ENCODE data around the gene SERPINF2.

- no peak for TF ChIP-seq CTCF (conservative IDR thresholded peaks at IDR 0.05 in 1 of 2, IDR thresholded peaks at IDR 0.05 in 1 of 2; ENCODE audit: low read depth in 1 of 2, low read length in 2 of 2)
- no peak for TF ChIP-seq EZH2 (IDR thresholded peaks at IDR 0.05; ENCODE audit: low read length, missing control alignments)
Measured at GRCh38 chr17:1782171-1782567, 39.5 kb downstream of the SERPINF2 start.

Data from fibroblast of lung (primary cell).